CD14-positive monocyte (primary cell): Measurements from ENCODE around the gene MACROD2. TPM values are rescaled to one million over a fixed set of nuclear protein-coding genes. Genes with fewer than 3 reads are reported as not detected.

Experiments
- DNase-seq, 3 donors: peaks; one replicate each; pipeline ENCODE4 v3.0.0-alpha.2; 2011 to 2022
- H2AFZ ChIP-seq: 2 replicates; pipeline ENCODE4 v1.6.0; 2012; ENCODE audit warnings: mild to moderate bottlenecking, low read depth, low read length, inconsistent platforms; ENCODE audit not compliant: insufficient read depth, poor library complexity, severe bottlenecking
- H3K27ac ChIP-seq, 2 donors: 1 replicate in 1 of 2; 2 replicates in 1 of 2; pipeline ENCODE4 v1.5.1; 2012 to 2013; ENCODE audit warnings: low read length in 2 of 2, control low read depth in 1 of 2, inconsistent platforms in 1 of 2, low read depth in 1 of 2, mild to moderate bottlenecking in 1 of 2
- H3K27me3 ChIP-seq, 2 donors: one replicate each; pipeline versions ENCODE4 v1.6.0 to v1.6.1; 2011 to 2013; ENCODE audit warnings: low read length in 2 of 2; ENCODE audit not compliant: control insufficient read depth in 2 of 2, insufficient read depth in 2 of 2
- H3K36me3 ChIP-seq, 2 donors: replicated peaks in 1 of 2; 1 replicate in 1 of 2; 2 replicates in 1 of 2; pipeline versions ENCODE4 v1.5.1 to v1.6.1; 2012 to 2013; ENCODE audit warnings: low read length in 2 of 2, control low read depth in 1 of 2, inconsistent platforms in 1 of 2, mild to moderate bottlenecking in 1 of 2; ENCODE audit not compliant: insufficient read depth in 2 of 2, control insufficient read depth in 1 of 2
- H3K4me1 ChIP-seq, 2 donors: 1 replicate in 1 of 2; 2 replicates in 1 of 2; pipeline versions ENCODE4 v1.5.1 to v1.6.1; 2012 to 2013; ENCODE audit warnings: low read length in 2 of 2, control low read depth in 1 of 2, inconsistent platforms in 1 of 2, mild to moderate bottlenecking in 1 of 2, moderate library complexity in 1 of 2; ENCODE audit not compliant: insufficient read depth in 2 of 2, control insufficient read depth in 1 of 2
- H3K4me2 ChIP-seq: replicated peaks from 2 replicates; pipeline ENCODE3; 2012; ENCODE audit warnings: low read length, moderate library complexity, mild to moderate bottlenecking; ENCODE audit not compliant: poor library complexity, severe bottlenecking; ENCODE audit errors: extremely low read depth
- H3K4me3 ChIP-seq, 3 experiments: fragments of 200-600 bp in 1 of 3; sonication (generic) in 1 of 3; replicated peaks in 1 of 3; 1 replicate in 2 of 3; 2 replicates in 1 of 3; pipeline ENCODE4 v1.5.1; 2011 to 2013; ENCODE audit warnings: low read length in 3 of 3, mild to moderate bottlenecking in 3 of 3, control low read depth in 2 of 3, low read depth in 2 of 3, inconsistent platforms in 1 of 3, moderate library complexity in 1 of 3
- H3K79me2 ChIP-seq: 2 replicates; pipeline ENCODE4 v1.6.0; 2012; ENCODE audit warnings: mild to moderate bottlenecking, control low read depth, inconsistent platforms, low read length, moderate library complexity; ENCODE audit not compliant: insufficient read depth
- H3K9ac ChIP-seq: 2 replicates; pipeline ENCODE4 v1.6.0; 2017; ENCODE audit warnings: low read length, mild to moderate bottlenecking; ENCODE audit not compliant: insufficient read depth, poor library complexity, severe bottlenecking
- H3K9me3 ChIP-seq, 2 donors: replicated peaks in 1 of 2; 1 replicate in 1 of 2; 2 replicates in 1 of 2; pipeline versions ENCODE4 v1.5.1 to v1.6.1; 2012 to 2013; ENCODE audit warnings: low read length in 2 of 2, control low read depth in 1 of 2; ENCODE audit not compliant: control insufficient read depth in 1 of 2, insufficient read depth in 1 of 2
- H4K20me1 ChIP-seq: 2 replicates; pipeline ENCODE4 v1.6.0; 2012; ENCODE audit warnings: mild to moderate bottlenecking, low read length, control low read depth, moderate library complexity; ENCODE audit not compliant: insufficient read depth
- H3K27ac Mint-ChIP-seq, 7 donors: one replicate each; pipeline ENCODE4 v1.8.0; 2020; ENCODE audit warnings: mild to moderate bottlenecking in 7 of 7, mixed read lengths in 7 of 7, moderate library complexity in 6 of 7, inconsistent platforms in 2 of 7
- H3K27me3 Mint-ChIP-seq, 3 donors: one replicate each; pipeline ENCODE4 v1.8.0; 2021 to 2022; ENCODE audit warnings: low read depth in 3 of 3, mild to moderate bottlenecking in 3 of 3, mixed read lengths in 3 of 3, moderate library complexity in 3 of 3, inconsistent platforms in 1 of 3
- H3K36me3 Mint-ChIP-seq, 2 donors: one replicate each; pipeline ENCODE4 v1.8.0; 2020; ENCODE audit warnings: mixed read lengths in 2 of 2, inconsistent platforms in 1 of 2, mild to moderate bottlenecking in 1 of 2
- H3K4me1 Mint-ChIP-seq: one replicate; pipeline ENCODE4 v1.8.0; 2020; ENCODE audit warnings: mild to moderate bottlenecking, mixed read lengths
- H3K4me3 Mint-ChIP-seq, 2 donors: one replicate each; pipeline ENCODE4 v1.8.0; 2020; ENCODE audit warnings: mild to moderate bottlenecking in 2 of 2, mixed read lengths in 2 of 2, moderate library complexity in 1 of 2
- H3K9me3 Mint-ChIP-seq, 7 donors: one replicate each; pipeline ENCODE4 v1.8.0; 2020 to 2022; ENCODE audit warnings: mixed read lengths in 7 of 7, mild to moderate bottlenecking in 6 of 7, moderate library complexity in 6 of 7, inconsistent platforms in 2 of 7
- CTCF ChIP-seq: fragments of 200-600 bp; IDR thresholded peaks from one replicate; pipeline ENCODE4 v1.8.0; 2022; ENCODE audit warnings: antibody characterized with exemption, mild to moderate bottlenecking
- WGBS: methylation state at CpG from one replicate; pipeline ENCODE4 v1.1.5; 2013; ENCODE audit warnings: missing lambda C conversion rate; ENCODE audit not compliant: insufficient coverage; 5-methylcytosine and 5-hydroxymethylcytosine counted together
- intact Hi-C, 2 donors: fragments of 100-400 bp; cut with micrococcal nuclease; formaldehyde crosslinking; loops; one replicate each; pipeline versions ENCODE4 v1.15.0 to v1.15.1; 2023
- polyA plus RNA-seq, 3 donors: library from polyadenylated mRNA; depleted of rRNA in 1 of 3; unstranded in 2 of 3; stranded (reverse) in 1 of 3; fragments of 300-500 nt in 2 of 3; fragments of >200 nt in 1 of 3; fragmentation: Illumina TruSeq in 2 of 3; gene quantifications; 1 replicate in 2 of 3; 2 replicates in 1 of 3; pipeline ENCODE4 v1.2.3, GENCODE V29; 2012 to 2021

MACROD2 gene
- polyA plus RNA-seq, 3 donors: 0.23 TPM; not detected in 2

GRCh38 chr20:14922503-14923267 is 927.4 kb downstream of the MACROD2 start:
- Histone ChIP-seq H4K20me1 (no peaks in the 10 kb centered on the region), H3K27ac (no peak overlapping the region), H3K36me3 (no peaks in the 10 kb centered on the region), H3K4me2 (no peak overlapping the region), H3K27me3 (no peaks in the 10 kb centered on the region), H3K9ac (no peak overlapping the region), H3K4me1 (no peaks in the 10 kb centered on the region), H3K9me3 (no peaks in the 10 kb centered on the region), H2AFZ (no peak overlapping the region), H3K4me3 (no peak overlapping the region), H3K79me2 (no peaks in the 10 kb centered on the region)
- intact Hi-C loops: no loop called here
- Mint-ChIP-seq H3K27me3 (no peaks in the 10 kb centered on the region), H3K36me3 (no peaks in the 10 kb centered on the region), H3K27ac (no peak overlapping the region), H3K4me1 (no peaks in the 10 kb centered on the region), H3K9me3 (peaks cover 0 to 12% (median 3%) of the 10 kb centered on the region in 7 donors), H3K4me3 (no peak overlapping the region)
- 100% methylated on average over 4 of the region's 5 CpGs for WGBS
- no peak for TF ChIP-seq CTCF
- no peak for DNase-seq

GRCh38 chr20:14924433-14924832 is 929.1 kb downstream of the MACROD2 start:
- WGBS: no CpG with 5 or more reads among the region's 1 CpG
- H3K9me3 Mint-ChIP-seq: peaks cover 0 to 14% (median 4%) of the 10 kb centered on the region in 7 donors

More at GRCh38 chr20:14924433-14924832, 929.1 kb downstream of the MACROD2 start:
- Mint-ChIP-seq H3K27me3 (no peaks in the 10 kb centered on the region), H3K27ac (no peak overlapping the region), H3K36me3 (no peaks in the 10 kb centered on the region), H3K4me1 (no peaks in the 10 kb centered on the region), H3K4me3 (no peak overlapping the region)
- intact Hi-C loops: no loop called here
- no peak overlapping the region for H2AFZ ChIP-seq
- H3K9me3 ChIP-seq: peaks cover 4 to 5% of the 10 kb centered on the region in 2 donors
- no peak for DNase-seq
- H3K9ac ChIP-seq: no peak overlapping the region
- no peak for TF ChIP-seq CTCF
- no peak overlapping the region for H3K4me2 ChIP-seq
- no peak overlapping the region for H3K27ac ChIP-seq
- H3K4me3 ChIP-seq: no peak overlapping the region
- H3K36me3 ChIP-seq: no peaks in the 10 kb centered on the region
- no peaks in the 10 kb centered on the region for H3K27me3 ChIP-seq
- H3K79me2 ChIP-seq: no peaks in the 10 kb centered on the region
- no peaks in the 10 kb centered on the region for H4K20me1 ChIP-seq
- no peaks in the 10 kb centered on the region for H3K4me1 ChIP-seq
